A549 (cell line): ENCODE data around the gene TLR1. TPM values are rescaled to one million over a fixed set of nuclear protein-coding genes. Genes with fewer than 3 reads are reported as not detected.

Experiments
- ATAC-seq, 2 experiments: fragments of 200-7000 bp in 1 of 2; fragments of >200 bp in 1 of 2; cut with Nextera tagmentation in 1 of 2; cut with Tn5 transposase in 1 of 2; 3 replicates each; pipeline versions ENCODE4 v1.8.0 to v1.9.1; 2018 to 2020; ENCODE audit warnings: mild to moderate bottlenecking in 1 of 2, moderate library complexity in 1 of 2
- CTCF ChIA-PET: fragments of 300-600 bp; sonication (Branson Sonifier 250); formaldehyde crosslinking; extraction: SDS; loops from one replicate; lab custom pipeline; 2021; ENCODE audit warnings: antibody characterized with exemption, inconsistent platforms; lab: Yijun Ruan, JAX
- POLR2A ChIA-PET: fragments of 350-600 bp; formaldehyde crosslinking; extraction: SDS; loops from one replicate; lab custom pipeline; 2021; ENCODE audit warnings: antibody characterized with exemption, inconsistent platforms; lab: Yijun Ruan, JAX
- DNase-seq, 2 experiments: peaks; one replicate each; pipeline versions ENCODE4 v3.0.0 to v3.0.0-alpha.2; 2011 to 2016; ENCODE audit warnings: low read depth in 1 of 2, low spot score in 1 of 2
- FAIRE-seq: peaks from 2 replicates; lab custom pipeline; 2011; peaks lifted over from hg19 to GRCh38; lab: Jason Lieb, UNC
- H3K27ac ChIP-seq, 2 experiments: fragments of >200 bp; sonication (Bioruptor Twin); formaldehyde crosslinking; 3 replicates each; pipeline ENCODE4 v1.5.1; 2016 to 2017
- H3K4me1 ChIP-seq: fragments of >200 bp; sonication (Bioruptor Twin); formaldehyde crosslinking; 3 replicates; pipeline ENCODE4 v1.6.1; 2016
- H3K4me2 ChIP-seq: fragments of >200 bp; sonication (Bioruptor Twin); formaldehyde crosslinking; 3 replicates; pipeline ENCODE4 v1.6.1; 2016
- H3K4me3 ChIP-seq: fragments of >200 bp; sonication (Bioruptor Twin); formaldehyde crosslinking; 3 replicates; pipeline ENCODE4 v1.5.1; 2016
- H3K9me3 ChIP-seq: fragments of >200 bp; sonication (Bioruptor Twin); formaldehyde crosslinking; 3 replicates; pipeline ENCODE4 v1.6.1; 2016
- BHLHE40 ChIP-seq: IDR thresholded peaks from 2 replicates; pipeline ENCODE4 v1.6.1; 2012; ENCODE audit warnings: low read depth, low read length, inconsistent platforms
- CBX2 ChIP-seq: fragments of 200-600 bp; sonication (generic); IDR thresholded peaks from 2 replicates; pipeline ENCODE4 v1.6.1; 2016; ENCODE audit warnings: low read depth, mild to moderate bottlenecking, borderline replicate concordance
- CBX8 ChIP-seq: fragments of 200-600 bp; sonication (generic); IDR thresholded peaks from 2 replicates; pipeline ENCODE4 v1.6.1; 2016
- CHD2 ChIP-seq: fragments of 150-350 bp; IDR thresholded peaks from 2 replicates; pipeline ENCODE4 v1.6.1; 2014; ENCODE audit warnings: low read length; ENCODE audit not compliant: partially characterized antibody
- EHF ChIP-seq: fragments of 250-450 bp; sonication (Bioruptor Pico); IDR thresholded peaks from 2 replicates; pipeline ENCODE4 v1.5.0; 2020; ENCODE audit warnings: mild to moderate bottlenecking
- EHMT2 ChIP-seq: fragments of 200-600 bp; sonication (generic); IDR thresholded peaks from 2 replicates; pipeline ENCODE4 v1.6.1; 2016; ENCODE audit warnings: antibody characterized with exemption, low read depth, mild to moderate bottlenecking, moderate library complexity
- EP300 ChIP-seq, 2 experiments: fragments of >200 bp; sonication (Bioruptor Twin); formaldehyde crosslinking; IDR thresholded peaks; 2 replicates in 1 of 2; 3 replicates in 1 of 2; pipeline ENCODE4 v1.6.1; 2016 to 2017
- GATA3 ChIP-seq: IDR thresholded peaks from 2 replicates; pipeline ENCODE4 v1.6.1; 2012; ENCODE audit warnings: borderline replicate concordance
- HDAC2 ChIP-seq: fragments of 200-600 bp; sonication (generic); IDR thresholded peaks from 2 replicates; pipeline ENCODE4 v1.6.1; 2016
- HMGXB4 ChIP-seq: fragments of 250-450 bp; sonication (Bioruptor Pico); IDR thresholded peaks from 2 replicates; pipeline ENCODE4 v1.5.0; 2021; ENCODE audit warnings: mild to moderate bottlenecking, moderate library complexity, borderline replicate concordance
- HOXB13 ChIP-seq: fragments of 250-450 bp; sonication (Bioruptor Pico); IDR thresholded peaks from 2 replicates; pipeline ENCODE4 v1.5.0; 2020; ENCODE audit warnings: low read depth, mild to moderate bottlenecking, moderate library complexity
- HOXB5 ChIP-seq: fragments of 250-450 bp; sonication (Bioruptor Pico); IDR thresholded peaks from 2 replicates; pipeline ENCODE4 v1.5.0; 2020; ENCODE audit warnings: mild to moderate bottlenecking, moderate library complexity
- KDM5A ChIP-seq: fragments of 200-600 bp; sonication (generic); IDR thresholded peaks from 2 replicates; pipeline ENCODE4 v1.6.1; 2016; ENCODE audit warnings: antibody characterized with exemption, mild to moderate bottlenecking
- NFE2L2 ChIP-seq: fragments of 150-350 bp; conservative IDR thresholded peaks from 2 replicates; pipeline ENCODE4 v1.6.1; 2014; ENCODE audit warnings: low read length
- NPAS2 ChIP-seq: fragments of 250-450 bp; sonication (Bioruptor Pico); IDR thresholded peaks from 2 replicates; pipeline ENCODE4 v1.8.0; 2022; ENCODE audit warnings: mild to moderate bottlenecking, moderate library complexity, borderline replicate concordance
- PBX3 ChIP-seq: IDR thresholded peaks from 2 replicates; pipeline ENCODE4 v1.6.1; 2012
- POLR2A ChIP-seq: IDR thresholded peaks from 2 replicates; pipeline ENCODE4 v1.6.1; 2012; ENCODE audit warnings: mild to moderate bottlenecking, low read length
- REST ChIP-seq: fragments of 200-600 bp; sonication (generic); IDR thresholded peaks from 2 replicates; pipeline ENCODE4 v1.6.1; 2016; ENCODE audit warnings: antibody characterized with exemption, mild to moderate bottlenecking, moderate library complexity
- SMC3 ChIP-seq: fragments of >200 bp; sonication (Bioruptor Twin); formaldehyde crosslinking; IDR thresholded peaks from 3 replicates; pipeline ENCODE4 v1.6.1; 2018; ENCODE audit warnings: inconsistent platforms
- SREBF2 ChIP-seq: fragments of 450-650 bp; IDR thresholded peaks from 2 replicates; pipeline ENCODE4 v1.6.1; 2014; ENCODE audit warnings: mild to moderate bottlenecking, moderate library complexity
- TFCP2L1 ChIP-seq: fragments of 250-450 bp; sonication (Bioruptor Pico); IDR thresholded peaks from 2 replicates; pipeline ENCODE4 v1.5.0; 2021; ENCODE audit warnings: mild to moderate bottlenecking
- TP53 ChIP-seq: fragments of 250-450 bp; sonication (Bioruptor Pico); IDR thresholded peaks from 2 replicates; pipeline ENCODE4 v1.5.0; 2021; ENCODE audit warnings: mild to moderate bottlenecking, moderate library complexity
- USF2 ChIP-seq: fragments of 450-650 bp; IDR thresholded peaks from 2 replicates; pipeline ENCODE4 v1.6.1; 2014; ENCODE audit warnings: antibody characterized with exemption
- ZC3H11A ChIP-seq: fragments of 450-650 bp; IDR thresholded peaks from 2 replicates; pipeline ENCODE4 v1.6.1; 2014; ENCODE audit warnings: antibody characterized with exemption, mild to moderate bottlenecking
- ZFP36 ChIP-seq: fragments of 450-650 bp; IDR thresholded peaks from 2 replicates; pipeline ENCODE4 v1.6.1; 2014; ENCODE audit warnings: borderline replicate concordance; ENCODE audit not compliant: partially characterized antibody
- WGBS: methylation state at CpG from one replicate; pipeline ENCODE4 v1.1.6; 2017; ENCODE audit errors: missing lambda C conversion rate; 5-methylcytosine and 5-hydroxymethylcytosine counted together
- polyA plus RNA-seq, 4 experiments: library from polyadenylated mRNA; depleted of rRNA in 3 of 4; stranded (reverse); fragments of >200 nt; fragmentation: RNase III in 1 of 4; extraction: RNeasy Plus Mini Kit Qiagen cat#74134 plus additional on column Dnase treatment in 1 of 4; gene quantifications; 2 replicates in 3 of 4; 3 replicates in 1 of 4; pipeline ENCODE4 v1.2.3, GENCODE V29; 2011 to 2017

TLR1 gene
- polyA plus RNA-seq, 2 of the 4 experiments (the other 2 are of a cell fraction) = 0.83 to 2.6 TPM

- ChIA-PET CTCF (interaction anchor here (0.6 to 1.7 kb wide), 4 partner anchors 13 to 39 kb away, joined by 3 to 4 read pairs (median 4); partner anchors contain the start of gene TLR10), POLR2A (no interaction called here)
- H3K4me3 ChIP-seq = no peak overlapping the region
- WGBS = 89% methylated on average over 3 of the region's 3 CpGs
- FAIRE-seq (no peak), ATAC-seq (no peak), DNase-seq (no peak)
- H3K27ac ChIP-seq = no peak overlapping the region
- no peaks in the 10 kb centered on the region for H3K4me1 ChIP-seq
- H3K9me3 ChIP-seq = no peaks in the 10 kb centered on the region; the same call in 2 of the 3 replicates
- TF ChIP-seq SREBF2 (no peak), CBX2 (no peak), EHF (CRISPR knock-in tag) (no peak), KDM5A (no peak), EHMT2 (no peak), BHLHE40 (no peak), ZC3H11A (no peak), HDAC2 (no peak), USF2 (no peak), TFCP2L1 (no peak), GATA3 (no peak), PBX3 (no peak), HOXB13 (CRISPR knock-in tag) (no peak), NPAS2 (CRISPR knock-in tag) (no peak)
- H3K4me2 ChIP-seq = no peak overlapping the region
These were observed 17.1 kb upstream of the TLR1 start for GRCh38 chr4:38821739-38822138.

GRCh38 chr4:38820329-38821061 lies 15.9 kb upstream of the TLR1 start:
- TF ChIP-seq TP53 (CRISPR knock-in tag) (no peak), HMGXB4 (CRISPR knock-in tag) (no peak), REST (no peak), CHD2 (no peak), NPAS2 (CRISPR knock-in tag) (no peak), USF2 (no peak), EHMT2 (no peak), CBX2 (no peak), EP300 (IDR thresholded peaks at IDR 0.05) (no peak), CBX8 (no peak), ZFP36 (no peak), HDAC2 (no peak), HOXB5 (CRISPR knock-in tag) (no peak), HOXB13 (CRISPR knock-in tag) (no peak), PBX3 (no peak), SMC3 (no peak), POLR2A (no peak), NFE2L2 (no peak)
- ATAC-seq = no peak
- POLR2A ChIA-PET = no interaction called here

More at GRCh38 chr4:38820329-38821061, 15.9 kb upstream of the TLR1 start:
- Histone ChIP-seq H3K4me2 (no peak overlapping the region), H3K4me3 (no peak overlapping the region), H3K4me1 (no peaks in the 10 kb centered on the region), H3K27ac (no peak overlapping the region), H3K9me3 (no peaks in the 10 kb centered on the region; the same call in 2 of the 3 replicates)
- FAIRE-seq (no peak), DNase-seq (no peak)
- CTCF ChIA-PET = no interaction called here
- WGBS = 83% methylated on average over 4 of the region's 4 CpGs
